Immature natural killer cell (primary cell): ENCODE results near the gene PLN. TPM values are rescaled to one million over a fixed set of nuclear protein-coding genes. Genes with fewer than 3 reads are reported as not detected.

Source experiments
- DNase-seq, 3 donors: peaks; one replicate each; pipeline ENCODE4 v3.0.0; 2022; ENCODE audit warnings: mixed read lengths in 1 of 3
- H3K27ac Mint-ChIP-seq, 6 donors: one replicate each; pipeline ENCODE4 v1.8.0; 2020; ENCODE audit warnings: mixed read lengths in 6 of 6, mild to moderate bottlenecking in 5 of 6, inconsistent platforms in 4 of 6, moderate library complexity in 3 of 6
- H3K27me3 Mint-ChIP-seq, 3 donors: one replicate each; pipeline ENCODE4 v1.8.0; 2020 to 2021; ENCODE audit warnings: low read depth in 3 of 3, mild to moderate bottlenecking in 3 of 3, mixed read lengths in 3 of 3, moderate library complexity in 3 of 3, inconsistent platforms in 1 of 3
- H3K36me3 Mint-ChIP-seq, 3 donors: one replicate each; pipeline ENCODE4 v1.8.0; 2020; ENCODE audit warnings: mixed read lengths in 3 of 3, inconsistent platforms in 2 of 3, mild to moderate bottlenecking in 2 of 3
- H3K4me1 Mint-ChIP-seq, 2 donors: one replicate each; pipeline ENCODE4 v1.8.0; 2020; ENCODE audit warnings: inconsistent platforms in 2 of 2, mild to moderate bottlenecking in 2 of 2, mixed read lengths in 2 of 2, moderate library complexity in 1 of 2
- H3K4me3 Mint-ChIP-seq, 5 donors: one replicate each; pipeline ENCODE4 v1.8.0; 2020; ENCODE audit warnings: mild to moderate bottlenecking in 5 of 5, mixed read lengths in 5 of 5, inconsistent platforms in 3 of 5, moderate library complexity in 3 of 5
- H3K9me3 Mint-ChIP-seq, 6 donors: one replicate each; pipeline ENCODE4 v1.8.0; 2020; ENCODE audit warnings: mild to moderate bottlenecking in 6 of 6, mixed read lengths in 6 of 6, inconsistent platforms in 4 of 6, moderate library complexity in 3 of 6
- polyA plus RNA-seq, 3 donors: library from polyadenylated mRNA; unstranded; fragments of 300-500 nt; fragmentation: Illumina TruSeq; gene quantifications; one replicate each; pipeline ENCODE4 v1.2.3, GENCODE V29; 2021

PLN gene
- polyA plus RNA-seq, 3 donors from 2014 or later: 0.15 TPM; not detected in 2

DNA sequence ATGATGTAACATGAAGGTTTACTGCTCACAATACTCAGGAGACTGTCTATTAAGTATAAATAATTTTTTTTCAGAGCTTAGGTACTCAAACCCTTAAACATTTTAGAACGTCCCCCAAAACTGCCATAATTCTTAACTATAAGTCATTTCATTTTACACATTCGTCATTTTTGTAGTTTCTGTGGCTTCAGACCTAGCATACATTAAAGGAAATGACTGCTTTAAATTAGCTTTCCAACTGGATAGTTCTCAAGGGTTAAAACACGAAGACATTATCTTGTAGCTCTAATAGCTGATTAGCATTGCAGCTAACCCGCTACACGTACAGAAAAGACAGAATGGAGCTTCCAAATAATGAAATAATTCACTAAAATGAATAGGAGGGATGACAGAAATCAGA lies 24.9 kb upstream of the PLN start:
- peaks cover 14 to 18% (median 16%) of the 10 kb centered on the region in 3 donors for H3K36me3 Mint-ChIP-seq
- DNase-seq: no peak
- peak overlapping the region in 1 of 6 donors; percentile 38 for H3K27ac Mint-ChIP-seq
- H3K4me1 Mint-ChIP-seq: peaks cover 19 to 27% of the 10 kb centered on the region in 2 donors
- H3K27me3 Mint-ChIP-seq: peaks cover 0 to 2% (median 2%) of the 10 kb centered on the region in 3 donors
- H3K4me3 Mint-ChIP-seq: no peak overlapping the region
- no peaks in the 10 kb centered on the region for H3K9me3 Mint-ChIP-seq

DNA sequence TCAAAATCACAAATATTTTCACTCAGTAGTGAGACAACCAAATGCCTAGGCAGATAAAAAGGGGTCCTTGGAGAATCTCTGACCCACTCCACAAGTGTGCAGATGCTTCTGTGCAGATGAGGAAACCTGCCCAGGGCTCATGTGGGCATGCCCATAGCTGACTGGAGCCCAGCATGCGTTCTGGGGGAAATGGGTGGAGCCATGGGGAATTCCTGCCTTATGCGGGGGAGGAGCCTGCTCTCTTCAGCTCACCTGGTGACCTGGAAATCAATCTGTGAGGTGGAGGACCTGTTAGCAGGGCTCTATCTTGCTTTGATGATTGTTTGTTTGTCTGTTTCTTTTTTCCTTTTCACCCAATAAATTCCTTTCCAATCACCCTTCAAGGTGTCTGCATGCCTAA lies 23.4 kb upstream of the PLN start:
- Mint-ChIP-seq H3K36me3 (peaks cover 7 to 10% (median 9%) of the 10 kb centered on the region in 3 donors), H3K9me3 (no peaks in the 10 kb centered on the region), H3K27ac (no peak overlapping the region), H3K4me1 (peaks cover 17 to 32% of the 10 kb centered on the region in 2 donors), H3K27me3 (peaks cover 0 to 2% (median 0%) of the 10 kb centered on the region in 3 donors), H3K4me3 (no peak overlapping the region)
- DNase-seq: no peak

DNA sequence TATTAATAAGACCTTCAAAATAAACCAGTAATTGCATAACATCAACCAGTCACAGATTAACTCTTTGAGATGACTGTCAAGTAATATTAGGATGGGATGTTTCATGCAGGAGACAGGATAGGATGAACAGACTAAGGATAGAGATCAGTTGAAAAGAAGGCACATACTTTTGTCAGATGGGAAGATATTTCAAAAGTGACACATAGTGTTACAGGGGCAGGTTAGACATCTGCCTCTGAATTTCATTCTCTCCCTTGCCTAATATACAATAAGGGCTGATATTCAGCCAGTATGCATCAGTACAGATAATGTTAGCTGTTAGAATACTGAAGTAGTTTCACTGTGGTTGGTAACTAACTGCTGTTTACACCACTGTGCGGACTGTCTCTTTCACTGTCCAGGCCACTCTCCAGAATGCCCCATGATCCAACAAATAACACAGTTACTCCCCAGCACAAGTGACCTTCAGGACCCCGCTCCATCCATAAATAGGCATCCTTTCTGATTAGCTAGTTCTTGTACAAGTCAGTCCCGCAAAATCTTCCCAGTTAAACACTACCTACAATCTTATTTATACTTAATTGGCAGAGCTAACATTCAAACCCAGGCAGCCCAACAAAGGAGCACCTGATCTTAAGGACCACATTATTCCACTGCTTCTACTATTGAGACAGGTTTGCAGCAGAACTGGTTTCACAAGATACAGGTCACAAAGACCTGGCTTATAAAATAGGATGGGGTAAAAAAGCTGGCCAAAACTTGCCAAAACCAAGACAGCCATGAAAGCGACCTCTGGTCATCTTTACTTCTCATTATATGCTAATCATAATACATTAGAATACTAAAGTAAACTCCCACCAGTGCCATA lies 21.9 kb upstream of the PLN start:
- no peak for DNase-seq
- H3K9me3 Mint-ChIP-seq: no peaks in the 10 kb centered on the region
- peaks cover 7 to 9% (median 8%) of the 10 kb centered on the region in 3 donors for H3K36me3 Mint-ChIP-seq
- peak overlapping the region in 2 of 6 donors; percentile 32 to 73 for H3K27ac Mint-ChIP-seq
- no peaks in the 10 kb centered on the region for H3K27me3 Mint-ChIP-seq
- H3K4me3 Mint-ChIP-seq: no peak overlapping the region
- H3K4me1 Mint-ChIP-seq: peaks cover 15 to 32% of the 10 kb centered on the region in 2 donors

DNA sequence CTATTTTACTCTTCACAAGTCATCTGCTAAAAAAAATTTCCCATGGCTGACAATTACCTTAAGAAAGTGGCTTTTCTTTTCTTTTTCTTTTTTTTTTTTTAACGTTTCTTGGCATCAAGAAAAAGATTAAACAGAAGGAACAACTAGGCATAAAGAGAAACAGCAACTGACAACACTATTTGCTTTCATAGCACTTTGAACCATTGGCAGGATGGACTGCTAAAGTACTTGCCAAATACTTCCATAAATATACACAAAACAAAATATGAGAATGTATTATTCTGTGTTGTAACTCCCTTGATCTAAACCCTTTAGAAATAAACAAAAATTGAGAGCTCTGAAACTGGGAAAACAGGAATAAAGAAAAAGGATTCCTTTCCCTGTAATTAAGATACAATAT lies 20.0 kb upstream of the PLN start:
- no peak for DNase-seq
- no peak overlapping the region for H3K4me3 Mint-ChIP-seq
- no peak overlapping the region for H3K27ac Mint-ChIP-seq
- peaks cover 4 to 7% (median 4%) of the 10 kb centered on the region in 3 donors for H3K36me3 Mint-ChIP-seq
- H3K9me3 Mint-ChIP-seq: no peaks in the 10 kb centered on the region
- H3K4me1 Mint-ChIP-seq: peaks cover 21 to 49% of the 10 kb centered on the region in 2 donors
- no peaks in the 10 kb centered on the region for H3K27me3 Mint-ChIP-seq

DNA sequence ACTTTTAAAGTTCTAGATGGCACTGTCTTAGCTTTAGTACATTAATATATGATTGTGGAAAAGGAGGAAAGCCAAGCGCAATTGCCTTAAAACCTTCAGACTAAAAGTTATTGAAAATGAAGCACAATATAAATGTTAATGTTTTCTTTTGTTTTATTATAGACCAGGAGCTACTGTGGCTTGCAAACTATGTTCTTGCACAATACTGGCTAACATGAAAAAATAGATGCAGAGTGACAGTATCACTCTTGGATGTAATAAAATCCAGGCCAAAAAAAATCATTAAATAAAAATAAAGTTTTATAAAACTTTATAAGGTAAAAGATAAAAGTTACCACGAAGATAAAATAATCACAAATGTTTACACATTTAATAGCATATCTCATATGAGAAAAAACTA lies 18.3 kb upstream of the PLN start:
- peaks cover 0 to 3% (median 0%) of the 10 kb centered on the region in 3 donors for H3K36me3 Mint-ChIP-seq
- no peaks in the 10 kb centered on the region for H3K27me3 Mint-ChIP-seq
- no peak overlapping the region for H3K27ac Mint-ChIP-seq
- no peak overlapping the region for H3K4me3 Mint-ChIP-seq
- peaks cover 16 to 47% of the 10 kb centered on the region in 2 donors for H3K4me1 Mint-ChIP-seq
- no peaks in the 10 kb centered on the region for H3K9me3 Mint-ChIP-seq
- no peak for DNase-seq

DNA sequence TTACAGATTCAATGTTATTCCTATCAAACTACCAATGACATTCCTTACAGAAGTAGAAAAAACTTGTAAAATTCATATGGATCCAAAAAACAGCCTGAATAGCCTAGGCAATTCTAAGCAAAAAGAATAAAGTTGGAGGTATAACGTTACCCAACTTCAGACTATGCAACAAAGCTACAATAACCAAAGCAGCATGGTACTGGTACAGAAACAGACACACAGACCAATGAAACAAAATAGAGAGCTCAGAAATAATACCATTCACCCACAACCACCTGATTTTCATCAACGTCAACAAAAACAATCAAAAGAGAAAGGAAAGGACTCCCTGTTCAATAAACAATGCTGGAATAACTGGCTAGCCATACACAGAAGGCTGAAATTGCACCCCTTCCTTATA lies 17.2 kb upstream of the PLN start:
- H3K9me3 Mint-ChIP-seq: no peaks in the 10 kb centered on the region
- peaks cover 16 to 36% of the 10 kb centered on the region in 2 donors for H3K4me1 Mint-ChIP-seq
- no peaks in the 10 kb centered on the region for H3K36me3 Mint-ChIP-seq
- no peak overlapping the region for H3K27ac Mint-ChIP-seq
- no peaks in the 10 kb centered on the region for H3K27me3 Mint-ChIP-seq
- DNase-seq: no peak
- H3K4me3 Mint-ChIP-seq: no peak overlapping the region

DNA sequence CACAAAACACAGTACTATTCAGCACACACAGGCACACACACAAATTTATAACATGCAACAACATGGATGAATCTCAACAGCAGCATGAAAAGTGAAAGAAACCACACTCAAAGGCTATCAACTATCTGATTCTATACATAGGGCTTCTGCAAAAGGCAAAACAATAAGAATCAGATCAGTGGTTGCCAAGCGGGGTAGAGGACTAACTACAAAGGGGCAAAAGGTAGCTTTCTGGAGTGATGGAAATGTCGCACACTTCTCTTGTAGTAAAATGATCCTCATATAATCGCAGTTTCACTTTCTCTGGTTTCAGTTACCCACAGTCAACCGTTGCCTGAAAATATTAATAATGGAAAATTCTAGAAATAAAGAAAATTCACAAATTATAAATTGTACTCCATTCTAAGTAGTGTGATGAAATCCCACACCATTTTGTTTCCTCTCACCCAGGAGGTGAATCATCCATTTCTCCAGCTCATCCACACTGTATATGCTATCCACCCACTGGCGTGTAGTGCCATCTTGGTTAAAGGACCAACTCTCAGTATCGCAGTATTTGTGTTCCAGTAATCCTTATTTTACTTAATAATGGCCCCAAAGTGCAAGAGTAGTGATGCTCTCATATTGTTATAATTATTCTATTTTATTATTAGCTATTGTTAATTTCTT lies 12.8 kb upstream of the PLN start:
- Mint-ChIP-seq H3K36me3 (no peaks in the 10 kb centered on the region), H3K4me3 (no peak overlapping the region), H3K27me3 (no peaks in the 10 kb centered on the region), H3K9me3 (no peaks in the 10 kb centered on the region), H3K4me1 (peaks cover 14 to 34% of the 10 kb centered on the region in 2 donors), H3K27ac (peak overlapping the region in 1 of 6 donors; percentile 33)
- no peak for DNase-seq

DNA sequence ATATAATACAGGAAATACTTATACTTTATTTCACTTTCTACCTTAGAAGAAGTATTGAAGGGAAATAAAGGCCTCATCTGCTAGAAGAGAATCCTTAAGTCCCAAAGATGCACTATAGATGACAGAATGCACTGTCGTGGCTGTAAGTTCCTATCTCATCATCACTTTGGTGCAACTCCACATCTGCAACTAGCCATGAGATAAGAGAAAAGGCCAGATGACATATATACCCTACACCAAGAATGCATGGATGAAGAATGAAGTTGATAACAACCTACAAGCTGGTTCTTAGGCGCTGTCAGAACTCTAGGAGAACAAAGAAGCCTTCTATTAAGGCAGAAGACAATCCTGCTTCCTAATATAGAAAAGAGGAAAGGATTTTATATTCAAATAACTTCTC lies 11.6 kb upstream of the PLN start:
- H3K27ac Mint-ChIP-seq: peak overlapping the region in 1 of 6 donors; percentile 14
- H3K27me3 Mint-ChIP-seq: no peaks in the 10 kb centered on the region

DNA sequence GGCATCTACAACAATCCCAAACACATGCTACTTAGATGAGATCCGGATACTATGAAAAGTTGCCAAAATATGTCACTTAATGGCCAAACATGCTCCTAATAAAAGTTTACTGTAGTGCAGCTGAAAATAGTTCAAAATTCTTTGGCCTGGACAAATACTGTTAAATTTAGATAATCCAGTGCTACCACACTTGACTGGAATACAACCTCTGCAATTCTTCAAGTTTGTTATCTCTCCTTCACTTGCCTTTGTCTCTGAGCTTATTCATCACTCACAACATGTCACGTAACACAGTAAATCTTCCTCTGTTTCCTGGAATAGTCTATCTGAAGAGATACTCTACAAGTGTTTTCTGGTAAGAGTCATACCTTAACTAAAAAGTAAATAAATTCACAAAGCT lies 10.5 kb upstream of the PLN start:
- Mint-ChIP-seq H3K9me3 (no peaks in the 10 kb centered on the region), H3K4me1 (peaks cover 8 to 33% of the 10 kb centered on the region in 2 donors), H3K27ac (no peak overlapping the region), H3K4me3 (no peak overlapping the region), H3K36me3 (no peaks in the 10 kb centered on the region), H3K27me3 (no peaks in the 10 kb centered on the region)
- no peak for DNase-seq

More for the DNA sequence above, 11.6 kb upstream of the PLN start:
- no peak for DNase-seq
- Mint-ChIP-seq H3K9me3 (no peaks in the 10 kb centered on the region), H3K4me3 (no peak overlapping the region), H3K36me3 (no peaks in the 10 kb centered on the region), H3K4me1 (peaks cover 12 to 31% of the 10 kb centered on the region in 2 donors)

DNA sequence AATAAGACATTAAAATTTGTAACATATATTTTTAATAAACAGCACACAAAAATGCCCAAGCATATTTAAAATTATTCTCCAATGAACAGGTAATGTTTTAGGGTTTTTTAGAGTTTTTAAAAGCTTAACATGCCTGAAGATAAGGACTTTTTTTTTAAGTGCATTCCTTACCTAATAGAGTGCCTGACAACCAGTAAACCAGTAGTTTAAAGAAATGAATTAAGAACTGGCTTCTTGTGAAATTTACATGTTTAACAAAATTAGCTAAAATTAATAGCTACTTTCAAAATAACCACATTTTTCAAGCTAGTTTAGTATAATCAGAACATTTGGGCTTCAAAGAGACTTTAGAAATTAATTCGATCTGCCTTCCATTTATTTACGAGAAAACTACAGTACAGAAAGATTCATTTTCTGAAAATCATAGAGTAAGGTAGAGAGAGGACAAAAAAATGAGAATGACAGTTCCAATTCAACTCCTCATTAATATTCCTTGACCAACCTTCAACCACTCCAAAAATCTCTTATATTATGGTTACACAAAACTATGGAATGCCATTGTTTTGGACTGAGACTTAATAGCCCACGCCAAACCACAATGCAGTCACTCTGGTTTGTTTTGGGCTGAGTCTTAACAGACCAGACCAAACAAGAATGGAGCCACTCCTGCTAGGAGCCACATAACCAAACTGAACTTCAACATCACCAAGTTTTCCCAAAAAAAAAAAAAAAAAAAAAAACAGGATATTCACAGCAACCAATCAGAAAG lies 5.7 kb upstream of the PLN start:
- Mint-ChIP-seq H3K4me1 (peaks cover 1 to 27% of the 10 kb centered on the region in 2 donors), H3K27me3 (no peaks in the 10 kb centered on the region), H3K4me3 (no peak overlapping the region), H3K9me3 (no peaks in the 10 kb centered on the region), H3K36me3 (no peaks in the 10 kb centered on the region), H3K27ac (no peak overlapping the region)
- DNase-seq: no peak

DNA sequence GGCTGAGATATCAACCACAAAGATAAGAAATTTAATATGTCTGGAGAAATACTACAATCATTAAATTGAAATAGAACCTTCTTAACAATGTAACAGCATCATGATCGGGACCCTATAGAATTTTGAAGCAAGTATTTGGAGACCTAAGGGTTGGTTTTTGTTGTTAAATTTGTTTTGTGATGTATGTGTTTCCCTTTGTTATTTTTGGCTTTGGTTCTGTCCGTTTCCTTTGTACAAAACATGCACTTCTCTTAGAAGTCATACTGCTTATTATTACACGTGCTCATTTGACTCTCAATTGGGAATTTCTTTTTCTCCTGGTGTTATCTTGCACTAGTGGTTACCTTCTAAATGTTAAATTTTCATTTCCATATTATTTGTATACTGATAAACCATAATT lies 4.0 kb upstream of the PLN start:
- Mint-ChIP-seq H3K27ac (no peak overlapping the region), H3K4me3 (no peak overlapping the region), H3K4me1 (peaks cover 4 to 28% of the 10 kb centered on the region in 2 donors), H3K9me3 (no peaks in the 10 kb centered on the region), H3K36me3 (no peaks in the 10 kb centered on the region), H3K27me3 (no peaks in the 10 kb centered on the region)
- DNase-seq: no peak

DNA sequence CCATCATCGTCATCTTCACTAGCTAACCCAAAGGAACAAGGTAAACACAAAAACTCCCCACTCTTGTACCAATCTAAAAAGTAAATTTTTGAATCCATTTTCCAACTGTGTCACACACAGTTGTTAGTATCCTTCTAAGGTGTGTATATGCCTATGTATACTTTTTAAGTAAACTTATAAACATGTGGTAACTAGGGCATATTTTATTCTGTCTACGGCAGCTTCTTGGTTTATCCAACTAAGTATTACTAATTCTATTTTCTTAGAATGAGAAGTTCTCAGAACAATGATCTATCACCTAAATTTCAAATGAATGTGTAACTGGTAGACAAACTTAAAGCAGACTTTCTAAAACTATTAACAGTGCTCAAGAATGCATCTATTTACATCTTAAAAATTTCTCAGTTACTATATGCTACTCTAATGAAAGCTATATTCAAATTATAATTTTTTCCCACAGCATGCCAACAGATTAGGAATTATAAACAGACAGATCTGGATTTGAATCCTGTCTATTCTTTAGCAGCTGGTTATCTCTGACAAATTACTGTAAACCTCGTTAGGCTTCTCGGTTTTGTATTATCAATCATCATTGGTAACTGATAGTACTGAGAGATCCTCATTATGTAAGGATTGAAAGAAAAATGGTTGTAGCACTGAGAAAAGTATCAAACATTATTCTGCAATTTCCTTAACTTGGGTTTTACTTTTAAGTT lies 1.8 kb upstream of the PLN start:
- H3K4me1 Mint-ChIP-seq: peaks cover 9 to 34% of the 10 kb centered on the region in 2 donors
- no peak overlapping the region for H3K27ac Mint-ChIP-seq
- DNase-seq: no peak
- H3K9me3 Mint-ChIP-seq: no peaks in the 10 kb centered on the region
- no peak overlapping the region for H3K4me3 Mint-ChIP-seq
- H3K36me3 Mint-ChIP-seq: no peaks in the 10 kb centered on the region
- no peaks in the 10 kb centered on the region for H3K27me3 Mint-ChIP-seq

DNA sequence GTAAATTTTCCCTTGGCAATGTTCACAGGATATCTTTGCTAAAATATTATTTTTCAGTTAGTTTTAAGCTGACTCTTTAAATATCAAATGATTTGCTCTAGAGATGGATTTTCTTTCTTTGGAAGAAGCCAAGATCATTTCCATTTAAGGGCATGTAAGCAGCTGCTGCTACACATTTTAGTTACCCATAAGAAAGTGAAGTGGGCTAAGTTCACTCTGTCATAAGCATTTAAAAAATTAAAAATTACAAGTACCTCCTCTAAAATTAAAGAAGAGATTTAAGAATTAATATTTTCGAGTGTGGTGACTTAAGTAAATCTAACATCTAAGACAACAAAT lies 1.2 kb upstream of the PLN start:
- Mint-ChIP-seq H3K4me1 (peaks cover 9 to 32% of the 10 kb centered on the region in 2 donors), H3K36me3 (no peaks in the 10 kb centered on the region), H3K27ac (no peak overlapping the region), H3K9me3 (no peaks in the 10 kb centered on the region), H3K27me3 (no peaks in the 10 kb centered on the region), H3K4me3 (no peak overlapping the region)
- DNase-seq: no peak
